ENCODE results near the gene LCP2.

DNA sequence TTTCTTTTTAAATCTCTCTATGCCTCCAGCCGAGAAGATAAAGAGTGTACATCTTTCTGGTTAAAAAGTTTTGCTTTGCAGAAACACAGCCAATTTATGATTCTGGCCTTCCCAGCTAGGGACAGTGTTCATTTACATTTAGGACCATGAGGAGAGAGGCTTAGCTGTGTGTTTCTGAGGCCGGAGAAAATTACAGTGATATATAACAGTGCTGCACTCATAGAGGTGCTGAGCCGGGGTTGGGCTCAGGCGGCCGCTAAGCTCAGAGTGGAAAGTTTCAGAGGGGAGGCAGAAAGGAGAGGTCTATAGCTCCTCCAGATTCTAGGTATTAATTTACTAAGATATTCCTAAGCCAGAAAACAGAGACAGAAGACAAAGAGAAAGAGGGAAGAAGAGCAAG lies 37.0 kb upstream of the LCP2 start:
- TF ChIP-seq, protein P1, sequence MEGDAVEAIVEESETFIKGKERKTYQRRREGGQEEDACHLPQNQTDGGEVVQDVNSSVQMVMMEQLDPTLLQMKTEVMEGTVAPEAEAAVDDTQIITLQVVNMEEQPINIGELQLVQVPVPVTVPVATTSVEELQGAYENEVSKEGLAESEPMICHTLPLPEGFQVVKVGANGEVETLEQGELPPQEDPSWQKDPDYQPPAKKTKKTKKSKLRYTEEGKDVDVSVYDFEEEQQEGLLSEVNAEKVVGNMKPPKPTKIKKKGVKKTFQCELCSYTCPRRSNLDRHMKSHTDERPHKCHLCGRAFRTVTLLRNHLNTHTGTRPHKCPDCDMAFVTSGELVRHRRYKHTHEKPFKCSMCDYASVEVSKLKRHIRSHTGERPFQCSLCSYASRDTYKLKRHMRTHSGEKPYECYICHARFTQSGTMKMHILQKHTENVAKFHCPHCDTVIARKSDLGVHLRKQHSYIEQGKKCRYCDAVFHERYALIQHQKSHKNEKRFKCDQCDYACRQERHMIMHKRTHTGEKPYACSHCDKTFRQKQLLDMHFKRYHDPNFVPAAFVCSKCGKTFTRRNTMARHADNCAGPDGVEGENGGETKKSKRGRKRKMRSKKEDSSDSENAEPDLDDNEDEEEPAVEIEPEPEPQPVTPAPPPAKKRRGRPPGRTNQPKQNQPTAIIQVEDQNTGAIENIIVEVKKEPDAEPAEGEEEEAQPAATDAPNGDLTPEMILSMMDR (IDR thresholded peaks at IDR 0.05): no peak
- TF ChIP-seq POLR2A (IDR thresholded peaks at IDR 0.05): no peak
